Head of caudate nucleus (tissue), 42 donors: ENCODE results near the gene PFKM.
"Not testable (repeated sequence)": the region's sequence is repeated elsewhere in the genome, so short reads cannot be mapped to it uniquely, and the experiment has no call there.

ENCODE experiments used
- DNase-seq, 42 donors: peaks; one replicate each; pipeline versions ENCODE4 v3.0.0 to v3.0.0-alpha.2; 2020 to 2021; ENCODE audit warnings: mixed read lengths in 7 of 42
- intact Hi-C: fragments of 100-400 bp; cut with DNase I; formaldehyde crosslinking; loops from one replicate; pipeline ENCODE4 v1.15.0; 2022

PFKM gene

DNA sequence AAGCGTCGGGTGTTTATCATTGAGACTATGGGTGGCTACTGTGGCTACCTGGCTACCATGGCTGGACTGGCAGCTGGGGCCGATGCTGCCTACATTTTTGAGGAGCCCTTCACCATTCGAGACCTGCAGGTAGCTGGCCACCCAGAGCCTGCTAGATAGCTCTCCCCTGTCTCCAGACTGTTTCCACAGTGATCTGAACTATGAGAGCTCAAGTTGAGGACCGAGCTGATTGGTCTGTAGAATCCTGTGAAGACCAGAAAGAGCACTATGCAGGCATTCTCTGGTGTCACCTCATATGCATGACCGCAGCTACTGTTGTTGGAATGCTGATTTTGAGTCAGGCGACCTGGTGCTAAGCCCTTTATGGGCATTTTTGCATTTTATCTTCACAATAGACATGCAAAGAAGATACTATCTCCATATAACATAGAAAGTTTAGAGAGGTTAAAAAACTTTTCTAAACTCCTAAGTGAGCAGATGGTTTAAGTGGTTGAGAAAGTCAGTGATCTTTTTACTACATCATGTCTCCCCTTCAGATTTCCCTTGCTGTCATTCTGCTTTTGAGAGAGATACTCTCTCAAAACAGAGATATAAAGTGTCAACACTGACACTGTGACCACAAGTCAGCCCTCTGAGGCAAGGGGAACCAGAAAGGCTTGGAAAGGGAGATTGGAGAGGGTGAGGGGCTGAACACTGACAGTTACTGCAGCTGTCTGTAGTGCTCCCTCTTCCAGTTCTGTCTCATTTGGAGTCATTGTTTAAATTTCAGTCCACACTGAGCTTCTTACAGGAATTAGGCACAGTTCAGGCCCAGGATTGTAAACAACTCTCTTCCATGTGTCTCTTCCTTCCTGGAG is 23.9 kb downstream of the PFKM start:
- no peak for DNase-seq

DNA sequence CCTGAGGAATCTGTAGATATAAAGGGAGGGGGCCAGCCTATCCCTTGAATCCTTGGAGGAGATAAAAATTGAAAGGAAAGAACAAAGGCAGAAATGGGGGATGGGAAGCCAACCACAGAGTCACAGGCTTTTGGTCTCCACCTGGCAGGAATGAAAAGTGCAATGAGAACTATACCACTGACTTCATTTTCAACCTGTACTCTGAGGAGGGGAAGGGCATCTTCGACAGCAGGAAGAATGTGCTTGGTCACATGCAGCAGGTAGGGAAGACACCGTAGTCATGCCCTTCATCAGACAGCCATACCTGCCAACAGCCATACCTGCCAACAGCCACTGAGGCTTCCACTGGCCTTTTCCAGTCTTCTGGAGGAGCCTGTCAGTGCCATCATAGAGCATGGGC is 24.7 kb downstream of the PFKM start:
- no peak for DNase-seq
- intact Hi-C loops: no loop called here

More for the DNA sequence above, 23.9 kb downstream of the PFKM start:
- intact Hi-C loops: no loop called here

DNA sequence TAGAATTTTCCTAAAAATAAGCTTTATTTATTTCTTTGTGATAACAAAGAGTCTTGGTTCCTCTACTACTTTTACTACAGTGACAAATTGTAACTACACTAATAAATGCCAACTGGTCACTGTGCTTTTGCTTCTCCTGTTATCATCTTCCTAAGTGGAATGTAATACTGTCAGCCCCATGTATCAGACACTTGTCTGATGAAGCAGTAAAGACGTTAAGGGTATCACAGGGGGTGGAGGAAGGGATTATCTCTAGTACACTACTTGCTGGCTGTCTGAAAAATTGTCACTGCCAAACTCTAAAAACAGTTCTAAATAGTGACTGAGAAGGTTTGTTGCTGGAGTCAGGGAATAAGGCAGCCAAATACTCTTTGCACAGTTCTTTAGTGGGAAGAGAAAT is 26.8 kb downstream of the PFKM start:
- intact Hi-C loops: no loop called here
- DNase-seq: no peak

DNA sequence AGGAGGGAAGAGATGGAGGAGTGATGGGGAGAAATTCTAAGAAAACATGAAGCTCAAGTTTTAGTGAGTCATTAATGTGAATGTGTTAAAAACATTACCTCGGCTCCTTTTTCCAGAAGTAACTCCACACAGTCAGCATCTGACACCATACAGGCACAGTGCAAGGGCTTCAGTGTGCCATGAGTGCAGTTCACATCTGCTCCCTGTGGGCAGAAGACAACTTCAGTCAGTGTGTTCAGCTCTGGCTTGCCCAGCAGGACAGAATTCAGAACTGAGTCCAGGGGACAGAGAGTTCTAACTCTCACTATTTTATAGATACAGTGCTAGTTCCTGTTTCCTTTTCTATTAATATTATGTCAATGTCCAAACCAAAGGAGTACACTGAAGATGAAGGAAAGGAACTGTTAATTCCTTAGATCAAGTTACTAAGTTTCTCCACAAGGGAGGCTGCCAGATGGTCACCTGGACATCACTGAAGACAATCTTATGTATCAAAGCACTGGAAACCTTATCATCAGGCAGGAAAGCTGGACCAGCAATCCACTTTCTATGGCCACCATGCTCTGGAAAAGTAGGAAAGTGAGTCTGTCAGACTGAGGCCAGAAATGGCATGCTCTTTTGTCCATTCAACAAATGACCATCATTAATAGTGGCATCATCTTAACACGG is 32.1 kb downstream of the PFKM start:
- intact Hi-C loops: no loop called here
- DNase-seq: peak in 2 of 42 donors; percentile 18 to 19

DNA sequence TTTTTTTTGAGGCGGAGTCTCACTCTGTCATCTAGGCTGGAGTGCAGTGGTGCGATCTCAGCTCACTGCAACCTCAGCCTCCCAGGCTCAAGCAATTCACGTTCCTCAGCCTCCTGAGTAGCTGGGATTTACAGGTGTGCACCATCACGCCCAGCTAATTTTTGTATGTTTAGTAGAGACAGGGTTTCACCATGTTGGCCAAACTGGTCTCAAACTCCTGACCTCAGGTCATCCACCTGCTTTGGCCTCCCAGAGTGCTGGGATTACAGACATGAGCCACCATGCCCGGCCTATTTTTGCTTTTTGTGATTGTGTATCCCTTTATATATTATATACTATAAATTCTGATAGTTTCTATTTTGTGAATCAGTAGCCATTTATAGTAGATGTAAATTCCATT is 36.6 kb downstream of the PFKM start:
- intact Hi-C loops: loop anchor here (2.0 kb wide), 1 partner anchor 49 kb away; the partner anchor contains the start of gene SENP1
- not testable (repeated sequence) for DNase-seq

DNA sequence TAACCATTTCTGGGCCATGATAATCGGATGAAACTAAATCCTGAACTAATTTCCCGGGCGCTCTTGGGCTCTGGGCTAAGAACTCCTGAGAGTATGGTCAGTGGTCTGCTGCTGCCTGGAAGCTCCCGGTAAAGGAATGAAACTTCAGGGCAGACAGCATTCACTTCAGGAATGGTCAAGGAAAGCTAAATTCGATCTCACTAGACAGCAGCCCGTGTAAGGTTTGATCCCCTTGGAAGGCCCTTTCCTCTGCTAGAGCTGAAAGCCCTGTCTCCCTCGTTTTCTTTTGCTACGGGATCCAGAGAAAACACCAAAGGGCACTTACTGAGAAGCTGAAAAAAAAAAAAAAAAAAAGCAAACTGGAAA is 37.5 kb downstream of the PFKM start:
- intact Hi-C loops: loop anchor here (2.0 kb wide), 1 partner anchor 50 kb away; the partner anchor contains the start of gene SENP1
- no peak for DNase-seq

DNA sequence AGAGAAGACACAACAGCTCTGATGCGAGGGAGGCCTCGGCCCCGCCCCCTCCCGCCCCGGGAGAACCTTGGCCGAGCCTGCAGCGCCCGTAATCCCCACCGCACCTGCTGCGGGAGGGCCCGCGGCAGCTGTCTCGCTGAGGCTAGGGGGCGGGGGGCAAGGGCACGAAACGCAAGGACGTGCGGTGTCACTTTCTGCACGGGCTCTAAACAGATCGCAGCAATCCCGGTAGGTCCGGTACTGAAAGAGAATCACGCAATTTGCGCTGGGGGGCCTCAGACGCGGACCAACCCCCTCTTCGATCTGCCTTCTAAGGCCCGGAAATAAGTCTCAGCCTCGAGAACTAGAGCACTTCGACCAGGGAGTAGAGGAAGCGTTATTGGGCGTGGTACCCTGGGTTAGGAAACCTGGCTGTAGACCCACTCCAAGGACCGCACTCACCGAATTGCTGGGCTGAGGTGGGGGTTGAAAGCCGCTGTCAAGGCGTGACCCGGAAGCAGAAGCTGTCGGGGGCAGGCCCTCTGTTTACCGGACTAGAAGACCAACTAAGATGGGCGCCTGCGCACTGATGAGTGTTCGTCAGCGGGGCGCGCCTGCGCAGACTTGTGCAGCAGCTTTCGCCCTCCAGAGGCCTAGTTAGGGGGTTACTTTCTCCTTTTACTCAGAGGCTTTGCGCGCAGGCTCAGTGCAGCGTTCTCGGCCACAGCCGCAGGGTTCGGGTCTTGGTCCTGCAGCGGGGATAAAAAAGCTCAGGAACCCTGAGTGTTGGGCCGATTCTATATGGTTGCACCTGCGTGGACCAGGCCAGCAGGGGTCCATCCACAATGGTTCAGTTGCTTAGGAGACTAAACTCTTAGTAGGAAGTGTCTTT is 38.1 kb downstream of the PFKM start, which contains the start of gene ASB8:
Gene ASB8 (minus strand): TSS at position 498 of the 871 bp plus-strand sequence. CDS start 4,019 bp downstream, outside the sequence.
- intact Hi-C loops: loop anchor here (2.0 kb wide), 1 partner anchor 50 kb away; the partner anchor contains the start of gene SENP1
- DNase-seq: peak; percentile 94 to 100 (median 99)

DNA sequence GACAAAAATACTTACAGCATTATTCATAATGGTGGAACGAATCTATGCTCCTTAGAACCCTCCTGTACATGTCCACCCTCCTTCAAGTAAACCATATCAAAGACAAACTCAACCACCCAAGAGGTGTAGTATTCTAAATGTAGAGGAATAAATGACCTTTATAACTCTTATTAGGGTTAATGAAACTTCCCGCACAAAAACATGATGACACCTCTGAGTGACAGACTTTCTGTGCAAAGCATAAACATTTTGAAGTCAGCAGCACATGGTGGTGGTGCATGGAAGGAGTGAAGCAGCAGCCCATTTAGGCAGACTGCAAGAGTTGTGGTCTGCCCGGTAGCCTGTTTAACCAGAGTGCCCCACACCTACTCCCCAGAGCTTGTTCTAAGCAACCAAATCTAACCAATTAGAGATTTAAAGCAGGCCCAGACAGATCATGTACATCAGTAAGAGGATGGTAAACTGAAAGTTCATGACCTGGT is 38.8 kb downstream of the PFKM start:
- no peak for DNase-seq
- intact Hi-C loops: loop anchor here (2.0 kb wide), 1 partner anchor 51 kb away; the partner anchor contains the start of gene SENP1

DNA sequence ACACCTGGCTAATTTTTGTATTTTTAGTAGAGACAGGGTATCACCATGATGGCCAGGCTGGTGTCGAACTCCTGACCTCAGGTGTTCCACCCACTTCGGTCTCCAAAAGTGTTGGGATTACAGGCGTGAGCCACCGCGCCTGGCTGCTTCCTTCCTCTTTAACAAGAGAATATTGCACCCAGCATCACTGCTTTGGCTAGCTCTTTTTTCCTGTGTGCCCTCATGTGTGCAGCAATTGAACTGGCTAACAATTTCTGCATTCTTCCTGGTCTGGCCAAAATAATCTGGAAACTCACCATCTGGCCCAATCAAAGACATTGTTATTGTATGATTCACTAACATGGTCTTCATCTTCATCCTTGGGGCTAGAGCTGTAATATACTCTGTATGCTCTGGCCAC is 40.9 kb downstream of the PFKM start:
- intact Hi-C loops: no loop called here
- DNase-seq: no peak

DNA sequence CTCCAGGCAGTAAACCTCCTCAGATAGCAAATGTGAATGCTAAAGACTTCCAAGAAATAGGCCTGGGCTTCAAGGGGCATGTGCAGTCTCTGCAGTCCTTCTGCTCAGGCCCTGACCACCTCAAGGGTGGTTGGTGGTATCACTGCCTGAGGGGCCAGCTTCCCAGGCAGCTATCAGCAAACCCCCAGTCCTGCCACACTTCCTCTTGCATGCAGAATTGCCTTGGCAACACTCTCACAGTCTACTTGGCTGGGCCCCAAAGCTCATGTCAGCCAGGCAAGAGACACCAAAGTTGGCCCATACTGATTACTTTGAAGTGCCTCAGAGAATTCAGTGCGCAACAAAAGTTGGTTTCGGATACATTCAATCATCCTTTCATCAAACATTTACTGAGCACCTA is 41.6 kb downstream of the PFKM start:
- DNase-seq: peak in 27 of 42 donors; percentile 17 to 72 (median 47)
- intact Hi-C loops: no loop called here

DNA sequence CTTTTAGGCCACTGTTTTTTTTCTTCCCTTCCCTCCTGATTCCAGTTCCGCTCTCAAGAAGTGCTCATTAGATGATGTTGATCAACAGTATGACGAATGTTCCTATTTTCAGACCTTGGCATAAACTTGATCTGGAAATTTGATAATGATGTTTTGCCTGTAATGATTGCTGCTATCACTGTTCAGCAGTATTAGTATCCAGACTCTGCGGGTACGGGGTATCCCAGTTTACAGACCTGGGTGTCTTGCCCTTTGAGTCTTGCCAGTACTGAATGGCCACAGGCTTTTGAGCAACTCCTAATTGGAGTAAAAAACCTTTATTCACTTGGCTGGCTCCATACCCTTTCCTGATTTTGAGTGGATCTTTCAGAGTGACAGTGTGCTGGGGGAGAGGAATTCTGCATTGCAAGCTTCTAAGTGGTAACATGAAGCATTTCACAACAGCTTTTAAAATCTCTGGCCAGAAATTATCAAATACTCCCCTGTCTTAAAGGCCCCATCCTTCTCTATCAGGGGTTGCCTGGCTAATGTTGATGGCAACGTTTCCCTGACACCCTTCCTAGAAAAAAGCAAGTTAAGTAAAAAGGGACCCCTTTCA is 44.1 kb downstream of the PFKM start:
- intact Hi-C loops: no loop called here
- no peak for DNase-seq

DNA sequence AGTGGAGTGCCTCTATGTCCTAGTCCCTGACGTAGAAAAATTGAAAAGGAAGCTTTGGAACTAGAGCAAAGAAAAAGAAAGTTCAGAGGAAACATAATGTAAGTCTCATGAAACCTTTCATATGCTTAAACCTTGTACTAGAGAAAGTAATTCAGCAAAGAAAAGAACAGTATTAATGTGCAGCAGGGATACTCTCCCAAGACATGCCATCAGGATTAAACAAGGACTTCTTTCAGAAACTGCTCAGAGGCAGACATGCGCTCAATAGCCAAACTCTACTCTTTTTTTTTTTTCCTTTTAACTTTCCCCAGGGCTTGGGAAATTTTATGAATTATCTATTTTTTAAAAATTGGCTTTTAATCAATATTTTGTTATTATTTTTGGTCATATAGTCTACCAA is 45.3 kb downstream of the PFKM start:
- intact Hi-C loops: no loop called here
- DNase-seq: no peak

DNA sequence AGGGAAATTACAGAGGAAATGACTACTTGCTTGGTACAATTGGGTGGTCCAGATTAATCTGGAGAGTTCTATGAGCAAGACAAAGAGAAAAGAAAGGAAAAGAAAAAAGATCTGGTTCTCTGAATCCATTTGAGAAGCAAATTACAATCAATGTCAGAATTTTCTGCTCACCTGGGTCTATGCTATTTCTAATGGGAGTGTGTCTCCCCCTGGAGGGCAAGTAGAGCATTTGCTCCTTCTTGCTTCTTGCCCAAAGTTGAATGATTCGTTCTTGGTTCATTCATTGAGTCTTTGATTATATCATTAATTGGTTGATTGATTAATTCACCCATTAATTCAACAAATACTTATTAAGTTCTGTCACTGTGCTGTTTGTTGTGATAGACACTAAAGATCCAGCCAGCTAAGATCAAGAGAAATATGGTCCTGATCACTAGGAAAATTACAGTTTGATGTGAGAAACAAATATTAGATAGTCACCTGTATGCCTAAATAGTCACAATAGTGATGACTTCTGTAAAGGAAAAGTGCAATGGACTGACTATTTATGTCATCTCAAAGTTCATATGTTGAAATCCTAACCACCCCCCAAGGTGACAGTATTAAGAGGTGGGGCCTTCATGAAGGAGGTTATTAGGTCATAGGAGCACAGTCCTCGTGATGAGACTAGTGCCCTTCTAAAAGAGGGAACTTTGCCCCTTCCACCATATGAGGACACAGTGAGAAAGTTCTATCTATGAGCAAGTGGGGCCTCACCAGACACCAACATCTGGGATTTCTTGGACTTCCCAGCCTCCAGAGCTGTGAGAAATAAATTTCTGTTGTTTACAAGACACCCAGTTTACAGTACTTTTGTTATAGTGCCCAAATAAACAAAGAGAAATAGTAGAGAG is 46.2 kb downstream of the PFKM start:
- intact Hi-C loops: no loop called here
- peak in 9 of 42 donors; percentile 31 to 61 (median 42) for DNase-seq

DNA sequence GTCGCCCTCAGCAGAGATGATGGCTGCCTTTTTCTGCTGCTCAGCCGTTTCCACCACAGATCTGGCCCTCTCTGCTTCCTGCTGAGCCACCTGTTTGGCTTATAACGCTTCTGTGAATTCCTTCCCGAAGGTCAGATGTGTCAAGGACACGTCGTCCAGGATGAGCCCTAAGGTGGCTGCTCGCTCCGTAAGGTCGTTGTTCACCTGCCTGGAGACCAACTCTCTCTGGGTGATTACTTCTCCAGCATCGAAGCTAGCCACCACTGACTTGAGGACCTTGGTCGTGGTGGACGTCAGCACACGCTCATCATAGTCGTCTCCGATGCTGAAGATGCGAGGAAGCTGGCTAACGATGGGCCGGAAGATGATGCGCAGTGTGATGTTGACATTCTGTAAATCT is 49.8 kb downstream of the PFKM start:
- DNase-seq: no peak
- intact Hi-C loops: no loop called here

DNA sequence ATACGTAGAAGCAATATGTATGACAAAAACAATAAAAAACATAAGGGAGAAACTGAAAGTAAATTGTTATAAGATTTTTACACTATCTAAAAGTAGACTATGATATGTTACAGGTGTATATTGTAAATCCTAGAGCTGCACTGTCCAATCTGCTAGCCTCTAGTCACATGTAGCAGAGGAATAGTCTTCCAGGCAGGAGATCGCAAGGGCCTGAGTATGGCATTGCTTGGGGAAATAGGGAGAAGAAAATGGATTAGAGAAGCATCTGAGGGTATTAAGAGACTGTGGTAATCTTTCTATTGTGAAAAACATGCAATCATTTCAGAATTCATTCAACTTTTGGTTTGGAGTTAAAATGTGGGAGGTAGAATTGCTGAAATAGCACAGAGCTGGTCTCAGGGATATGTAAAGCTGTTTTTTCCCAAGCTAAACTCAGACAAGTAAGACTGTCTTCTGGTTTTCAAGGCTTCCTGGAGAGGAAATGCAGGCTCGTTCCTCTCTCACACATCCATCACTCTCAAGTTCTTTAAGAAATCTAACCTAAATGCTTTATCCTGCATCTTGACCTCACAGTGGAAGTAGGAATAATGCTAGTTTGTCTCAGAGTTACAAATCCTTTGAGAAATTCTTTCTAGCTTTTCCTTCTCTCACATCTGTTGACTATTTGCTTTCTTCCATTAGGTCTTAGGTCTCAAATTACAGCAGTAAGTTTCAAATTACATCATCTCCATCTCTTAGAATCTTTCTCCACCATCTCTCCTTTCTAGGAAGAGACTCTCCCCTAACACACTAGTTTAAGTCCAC is 56.7 kb downstream of the PFKM start:
- DNase-seq: no peak
- intact Hi-C loops: no loop called here

DNA sequence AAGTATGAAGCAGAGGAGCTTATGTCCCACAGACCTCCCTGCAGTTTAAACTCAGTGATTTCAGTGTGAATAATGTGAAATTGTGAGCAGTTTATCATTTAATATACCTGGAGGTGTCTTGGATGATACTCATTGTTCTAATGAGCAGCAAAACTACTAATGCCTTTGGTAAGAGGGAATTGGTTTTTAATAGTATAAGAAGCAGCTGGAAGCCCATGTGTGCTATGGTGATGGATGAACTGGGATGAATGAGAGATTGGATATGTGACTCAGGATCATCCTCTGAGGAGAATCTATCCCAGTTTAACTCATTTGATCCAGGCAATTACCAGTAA is 57.2 kb downstream of the PFKM start:
- intact Hi-C loops: no loop called here

DNA sequence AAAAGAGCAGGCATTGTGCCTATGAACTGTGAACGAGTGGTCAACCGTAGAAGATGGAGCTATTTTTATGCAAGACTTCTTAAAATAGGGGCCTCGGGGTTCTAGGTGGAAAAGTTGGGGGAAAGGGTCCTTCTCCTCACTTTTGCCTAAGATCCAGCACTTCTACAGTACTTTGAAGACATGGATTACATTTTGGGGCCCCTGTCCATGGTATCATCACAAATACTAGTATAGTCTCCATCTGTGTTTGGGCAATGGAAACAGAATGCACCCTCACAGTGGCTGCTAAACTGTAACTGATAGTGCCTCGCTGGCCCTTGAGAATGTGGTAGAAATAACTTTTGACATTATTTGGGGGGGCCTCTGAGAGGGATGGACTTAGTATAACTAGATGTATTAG is 58.8 kb downstream of the PFKM start:
- no peak for DNase-seq

More for the DNA sequence above, 57.2 kb downstream of the PFKM start:
- no peak for DNase-seq

More for the DNA sequence above, 58.8 kb downstream of the PFKM start:
- intact Hi-C loops: no loop called here
